H9 (cell line): Measurements from ENCODE around the gene MUSK. TPM values are rescaled to one million over a fixed set of nuclear protein-coding genes. Genes with fewer than 3 reads are reported as not detected.

Experiments
- DNase-seq: peaks from one replicate; pipeline ENCODE4 v3.0.0-alpha.2; 2017
- H2AFZ ChIP-seq: one replicate; pipeline ENCODE4 v1.6.1; 2013; ENCODE audit warnings: mild to moderate bottlenecking, low read length, control low read depth, moderate library complexity
- H2AK5ac ChIP-seq: 2 replicates; pipeline ENCODE4 v1.6.1; 2013; ENCODE audit warnings: low read length, control low read depth, mixed read lengths; ENCODE audit not compliant: insufficient read length
- H2BK120ac ChIP-seq: one replicate; pipeline ENCODE4 v1.6.1; 2013; ENCODE audit warnings: low read depth, mild to moderate bottlenecking, low read length, control low read depth, inconsistent platforms; ENCODE audit not compliant: poor library complexity, severe bottlenecking
- H2BK12ac ChIP-seq: 2 replicates; pipeline ENCODE4 v1.6.1; 2013; ENCODE audit warnings: low read length, control low read depth, mixed read lengths, low read depth; ENCODE audit not compliant: insufficient read length
- H2BK15ac ChIP-seq: 2 replicates; pipeline ENCODE4 v1.6.1; 2013; ENCODE audit warnings: low read depth, low read length, control low read depth
- H2BK20ac ChIP-seq: one replicate; pipeline ENCODE4 v1.6.1; 2013; ENCODE audit warnings: low read depth, mild to moderate bottlenecking, low read length, control low read depth, inconsistent platforms; ENCODE audit not compliant: poor library complexity, severe bottlenecking
- H2BK5ac ChIP-seq: 2 replicates; pipeline ENCODE4 v1.6.1; 2013; ENCODE audit warnings: low read length, control low read depth, mixed read lengths; ENCODE audit not compliant: insufficient read length
- H3K14ac ChIP-seq: 2 replicates; pipeline ENCODE4 v1.6.1; 2013; ENCODE audit warnings: low read length, control low read depth; ENCODE audit not compliant: insufficient read depth
- H3K18ac ChIP-seq: 2 replicates; pipeline ENCODE4 v1.6.1; 2013; ENCODE audit warnings: low read depth, mild to moderate bottlenecking, mixed read lengths, low read length, control low read depth; ENCODE audit not compliant: insufficient read length
- H3K23ac ChIP-seq: 2 replicates; pipeline ENCODE4 v1.6.1; 2013; ENCODE audit warnings: low read length, control low read depth, mixed read lengths, low read depth; ENCODE audit not compliant: insufficient read length
- H3K23me2 ChIP-seq: 2 replicates; pipeline ENCODE4 v1.6.1; 2013; ENCODE audit warnings: low read depth, mild to moderate bottlenecking, mixed read lengths, low read length, control low read depth; ENCODE audit not compliant: insufficient read length, poor library complexity, severe bottlenecking
- H3K27ac ChIP-seq: 2 replicates; pipeline ENCODE4 v1.5.1; 2013; ENCODE audit warnings: low read length, control low read depth, mixed read lengths, low read depth; ENCODE audit not compliant: insufficient read length
- H3K27me3 ChIP-seq: 2 replicates; pipeline ENCODE4 v1.6.1; 2013; ENCODE audit warnings: low read length, control low read depth, inconsistent platforms; ENCODE audit not compliant: insufficient read depth
- H3K4ac ChIP-seq: 2 replicates; pipeline ENCODE4 v1.6.1; 2013; ENCODE audit warnings: low read depth, mild to moderate bottlenecking, control low read depth, inconsistent platforms, low read length, moderate library complexity
- H3K4me1 ChIP-seq: 2 replicates; pipeline ENCODE4 v1.6.1; 2013; ENCODE audit warnings: low read length, control low read depth, inconsistent platforms; ENCODE audit not compliant: insufficient read depth
- H3K4me2 ChIP-seq: 2 replicates; pipeline ENCODE4 v1.6.1; 2013; ENCODE audit warnings: low read length, control low read depth, mixed read lengths; ENCODE audit not compliant: insufficient read length, insufficient read depth
- H3K56ac ChIP-seq: 2 replicates; pipeline ENCODE4 v1.6.1; 2013; ENCODE audit warnings: low read depth, mild to moderate bottlenecking, mixed read lengths, low read length, control low read depth; ENCODE audit not compliant: insufficient read length
- H3K79me1 ChIP-seq: 2 replicates; pipeline ENCODE4 v1.6.1; 2013; ENCODE audit warnings: low read depth, mild to moderate bottlenecking, moderate library complexity, low read length, control low read depth, inconsistent platforms; ENCODE audit not compliant: insufficient read depth, poor library complexity, severe bottlenecking
- H3K79me2 ChIP-seq: 2 replicates; pipeline ENCODE4 v1.6.1; 2013; ENCODE audit warnings: low read length, control low read depth, inconsistent platforms; ENCODE audit not compliant: insufficient read depth
- H3K9ac ChIP-seq: 2 replicates; pipeline ENCODE4 v1.6.1; 2013; ENCODE audit warnings: low read length, control low read depth, mixed read lengths; ENCODE audit not compliant: insufficient read length; ENCODE audit errors: extremely low read depth
- H3K9me3 ChIP-seq: one replicate; pipeline ENCODE4 v1.6.1; 2013; ENCODE audit warnings: low read depth, low read length, inconsistent platforms; ENCODE audit not compliant: control insufficient read depth
- H3T11ph ChIP-seq: one replicate; pipeline ENCODE4 v1.6.1; 2013; ENCODE audit warnings: mild to moderate bottlenecking, low read length, control low read depth, inconsistent platforms
- H4K20me1 ChIP-seq: one replicate; pipeline ENCODE4 v1.6.1; 2013; ENCODE audit not compliant: control insufficient read depth, insufficient read length, insufficient read depth
- H4K5ac ChIP-seq: 2 replicates; pipeline ENCODE4 v1.6.1; 2013; ENCODE audit warnings: low read depth, mild to moderate bottlenecking, mixed read lengths, low read length, control low read depth; ENCODE audit not compliant: insufficient read length
- H4K8ac ChIP-seq: replicated peaks from 2 replicates; pipeline ENCODE4 v1.6.1; 2013; ENCODE audit warnings: low read length, control low read depth, mixed read lengths, low read depth; ENCODE audit not compliant: insufficient read length
- H4K91ac ChIP-seq: 2 replicates; pipeline ENCODE4 v1.6.1; 2013; ENCODE audit warnings: low read depth, mild to moderate bottlenecking, moderate library complexity, mixed read lengths, low read length, control low read depth; ENCODE audit not compliant: insufficient read length
- H3K27ac Mint-ChIP-seq, 3 experiments: 2 replicates in 2 of 3; 3 replicates in 1 of 3; pipeline ENCODE4 v1.8.0; 2020 to 2021; ENCODE audit warnings: mixed read lengths in 3 of 3, mild to moderate bottlenecking in 1 of 3, moderate library complexity in 1 of 3
- H3K27me3 Mint-ChIP-seq: 2 replicates; pipeline ENCODE4 v1.8.0; 2021; ENCODE audit warnings: low read depth, mild to moderate bottlenecking, moderate library complexity, mixed read lengths
- H3K36me3 Mint-ChIP-seq, 3 experiments: 2 replicates in 2 of 3; 3 replicates in 1 of 3; pipeline ENCODE4 v1.8.0; 2020 to 2021; ENCODE audit warnings: low read depth in 3 of 3, mixed read lengths in 3 of 3; ENCODE audit not compliant: insufficient read depth in 1 of 3
- H3K4me1 Mint-ChIP-seq, 2 experiments: 2 replicates each; pipeline ENCODE4 v1.8.0; 2020; ENCODE audit warnings: mixed read lengths in 2 of 2
- H3K4me3 Mint-ChIP-seq, 2 experiments: 2 replicates in 1 of 2; 3 replicates in 1 of 2; pipeline ENCODE4 v1.8.0; 2020 to 2021; ENCODE audit warnings: mild to moderate bottlenecking in 2 of 2, mixed read lengths in 2 of 2, moderate library complexity in 1 of 2
- H3K9me3 Mint-ChIP-seq, 2 experiments: 2 replicates in 1 of 2; 3 replicates in 1 of 2; pipeline ENCODE4 v1.8.0; 2020; ENCODE audit warnings: mild to moderate bottlenecking in 2 of 2, mixed read lengths in 2 of 2, moderate library complexity in 1 of 2
- total RNA-seq: library from RNA; stranded (reverse); gene quantifications from 2 replicates; pipeline ENCODE4 v1.2.1, GENCODE V29; 2021
- TF ChIP-seq, protein P1 (sequence below): fragments of 200-600 bp; sonication (generic); conservative IDR thresholded peaks from 3 replicates; pipeline ENCODE4 v1.8.0; 2021; ENCODE audit warnings: antibody characterized with exemption, mild to moderate bottlenecking

The MUSK gene
- total RNA-seq, 1 experiment from 2014 or later = not detected

GRCh38 chr9:110640736-110641135 lies 27.9 kb upstream of the MUSK start:
- H3K27ac ChIP-seq = no peak overlapping the region
- no peak overlapping the region for H3K4ac ChIP-seq
- H3K36me3 Mint-ChIP-seq = peaks cover 0 to 7% (median 3%) of the 10 kb centered on the region in 3 experiments; a peak in 5 of 7 replicates
- H3K18ac ChIP-seq = no peak overlapping the region
- H3K27me3 Mint-ChIP-seq = no peaks in the 10 kb centered on the region
- no peak overlapping the region for H2BK20ac ChIP-seq
- H3K4me2 ChIP-seq = no peak overlapping the region
- no peak overlapping the region for H2BK12ac ChIP-seq
- H3K9ac ChIP-seq = no peak overlapping the region
- TF ChIP-seq, protein P1, sequence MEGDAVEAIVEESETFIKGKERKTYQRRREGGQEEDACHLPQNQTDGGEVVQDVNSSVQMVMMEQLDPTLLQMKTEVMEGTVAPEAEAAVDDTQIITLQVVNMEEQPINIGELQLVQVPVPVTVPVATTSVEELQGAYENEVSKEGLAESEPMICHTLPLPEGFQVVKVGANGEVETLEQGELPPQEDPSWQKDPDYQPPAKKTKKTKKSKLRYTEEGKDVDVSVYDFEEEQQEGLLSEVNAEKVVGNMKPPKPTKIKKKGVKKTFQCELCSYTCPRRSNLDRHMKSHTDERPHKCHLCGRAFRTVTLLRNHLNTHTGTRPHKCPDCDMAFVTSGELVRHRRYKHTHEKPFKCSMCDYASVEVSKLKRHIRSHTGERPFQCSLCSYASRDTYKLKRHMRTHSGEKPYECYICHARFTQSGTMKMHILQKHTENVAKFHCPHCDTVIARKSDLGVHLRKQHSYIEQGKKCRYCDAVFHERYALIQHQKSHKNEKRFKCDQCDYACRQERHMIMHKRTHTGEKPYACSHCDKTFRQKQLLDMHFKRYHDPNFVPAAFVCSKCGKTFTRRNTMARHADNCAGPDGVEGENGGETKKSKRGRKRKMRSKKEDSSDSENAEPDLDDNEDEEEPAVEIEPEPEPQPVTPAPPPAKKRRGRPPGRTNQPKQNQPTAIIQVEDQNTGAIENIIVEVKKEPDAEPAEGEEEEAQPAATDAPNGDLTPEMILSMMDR = no peak
- no peak overlapping the region for H4K5ac ChIP-seq
- H4K20me1 ChIP-seq = no peaks in the 10 kb centered on the region
- H3K9me3 ChIP-seq = no peaks in the 10 kb centered on the region
- no peak overlapping the region for H2AFZ ChIP-seq
- no peaks in the 10 kb centered on the region for H3K4me1 ChIP-seq
- H3K27ac Mint-ChIP-seq = no peak overlapping the region
- H4K8ac ChIP-seq = no peak overlapping the region
- H2AK5ac ChIP-seq = no peak overlapping the region
- no peak overlapping the region for H3K4me3 Mint-ChIP-seq
- H4K91ac ChIP-seq = no peak overlapping the region
- H3K27me3 ChIP-seq = no peaks in the 10 kb centered on the region
- H3T11ph ChIP-seq = no peak overlapping the region
- H2BK15ac ChIP-seq = no peak overlapping the region
- H2BK120ac ChIP-seq = no peak overlapping the region
- no peaks in the 10 kb centered on the region for H3K79me2 ChIP-seq
- DNase-seq = no peak
- no peak overlapping the region for H3K14ac ChIP-seq
- H3K79me1 ChIP-seq = no peaks in the 10 kb centered on the region
- peaks cover 10 to 12% of the 10 kb centered on the region in 2 experiments; a peak in 4 of 5 replicates for H3K9me3 Mint-ChIP-seq
- H3K4me1 Mint-ChIP-seq = no peaks in the 10 kb centered on the region
- no peak overlapping the region for H3K56ac ChIP-seq
- H3K23me2 ChIP-seq = no peaks in the 10 kb centered on the region
- no peak overlapping the region for H2BK5ac ChIP-seq
- H3K23ac ChIP-seq = no peak overlapping the region
